GM21717 (cell line): ENCODE measurements around the gene ETHE1.
"Not testable (repeated sequence)": the region's sequence is repeated elsewhere in the genome, so short reads cannot be mapped to it uniquely, and the experiment has no call there.

Experiments
- ATAC-seq: cut with Tn5 transposase; IDR thresholded peaks from one replicate; pipeline ENCODE4 v1.9.1; 2021; ENCODE audit warnings: mild to moderate bottlenecking, moderate library complexity; ENCODE audit not compliant: unreplicated experiment

The ETHE1 gene

DNA sequence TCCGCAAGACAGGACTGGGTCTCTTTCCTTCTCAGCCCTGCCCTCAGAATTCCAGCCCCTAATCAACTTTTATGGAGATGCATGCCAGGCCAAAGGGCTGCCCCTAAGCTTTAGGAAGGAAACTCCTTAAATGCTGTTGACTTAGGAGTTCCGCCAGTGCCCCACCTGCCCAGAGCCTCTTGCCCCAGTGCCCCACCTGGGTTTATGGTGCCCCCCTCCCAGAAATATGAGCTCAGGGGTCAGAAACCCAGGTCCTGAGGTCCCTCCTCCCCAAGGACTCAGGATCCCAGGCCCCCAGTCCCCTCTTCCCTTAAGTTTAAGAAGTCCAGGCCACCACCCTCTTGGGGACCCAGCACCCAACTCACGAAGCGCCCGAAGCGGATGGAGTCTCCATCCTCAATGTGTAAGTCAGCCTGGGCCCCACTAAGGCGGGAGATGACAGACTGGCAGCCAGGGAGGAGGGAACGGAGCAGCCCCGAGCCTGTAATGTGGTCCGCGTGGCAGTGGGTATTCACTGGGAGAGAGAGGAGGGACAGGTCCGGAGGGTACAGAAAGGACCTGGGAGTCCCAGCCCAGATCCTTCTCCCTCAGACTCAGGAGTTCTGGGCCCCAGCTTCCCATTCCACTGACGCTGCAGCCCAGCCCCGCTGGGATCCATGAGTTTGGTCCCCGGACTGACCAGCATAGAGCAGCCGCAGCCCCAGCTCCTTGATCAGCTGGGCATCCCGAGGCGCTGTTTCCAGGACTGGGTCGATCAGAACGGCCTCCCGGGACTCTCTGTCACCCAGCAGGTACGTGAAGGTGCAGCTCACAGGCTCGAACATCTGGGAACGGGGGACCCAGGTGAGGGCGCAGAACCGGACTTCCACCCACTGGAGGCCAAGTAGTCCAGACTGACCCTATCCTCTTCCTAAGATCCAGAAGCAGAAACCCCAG, 897 bp downstream of the ETHE1 start:
- no peak for ATAC-seq

DNA sequence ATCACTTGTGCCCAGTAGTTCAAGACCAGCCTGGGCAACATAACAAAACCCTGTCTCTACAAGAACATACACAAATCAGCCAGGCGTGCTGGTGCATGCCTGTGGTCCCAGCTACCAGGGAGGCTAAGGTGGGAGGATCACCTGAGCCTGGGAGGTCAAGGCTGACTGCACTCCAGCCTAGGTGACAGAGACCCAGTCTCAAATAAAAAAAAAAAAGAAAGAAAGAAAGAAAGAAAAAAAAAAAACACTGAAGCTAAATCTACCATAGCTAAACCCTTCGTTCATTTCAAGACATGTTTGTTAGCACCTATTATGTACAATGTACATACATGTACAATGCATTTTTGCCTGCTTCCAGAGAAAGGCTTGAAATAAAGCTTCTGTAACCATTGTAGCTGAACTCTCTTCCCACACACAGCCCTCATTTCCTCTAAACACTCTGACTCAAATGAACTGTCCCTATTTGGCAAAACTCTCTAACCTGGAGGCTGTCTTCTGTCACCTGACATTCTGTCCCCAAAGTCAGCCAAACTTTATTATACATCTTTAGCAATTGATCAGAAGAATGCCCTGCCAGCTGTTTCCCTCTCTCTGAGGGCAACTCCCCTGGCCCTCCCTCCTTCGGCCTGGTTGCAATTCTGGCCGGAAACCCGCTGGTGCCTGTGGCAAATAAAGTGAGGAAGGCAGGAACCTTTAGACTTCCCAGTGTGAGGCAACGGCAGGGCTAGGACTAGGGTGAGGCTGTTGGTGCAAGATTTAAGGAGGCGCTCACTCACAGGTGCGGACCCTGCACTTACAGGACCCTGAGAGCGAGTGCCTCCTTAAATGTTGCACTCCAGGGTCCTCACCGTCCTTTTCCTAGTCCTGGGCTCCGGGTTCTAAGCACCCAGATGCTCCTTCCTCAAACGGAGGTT, 1.8 kb downstream of the ETHE1 start:
- no peak for ATAC-seq

DNA sequence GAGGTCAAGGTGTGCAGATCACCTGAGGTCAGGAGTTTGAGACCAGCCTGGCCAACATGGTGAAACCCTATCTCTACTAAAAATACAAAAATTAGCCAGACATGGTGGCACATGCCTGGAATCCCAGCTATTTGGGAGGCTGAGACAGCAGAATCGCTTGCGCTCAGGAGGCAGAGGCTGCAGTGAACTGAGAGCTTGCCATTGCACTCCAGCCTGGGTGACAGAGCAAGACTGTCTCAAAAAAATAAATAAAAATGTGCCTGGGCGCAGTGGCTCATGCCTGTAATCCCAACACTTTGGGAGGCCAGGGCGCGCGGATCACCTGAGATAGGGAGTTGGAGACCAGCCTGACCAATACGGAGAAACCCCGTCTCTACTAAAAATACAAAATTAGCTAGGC, 3.3 kb downstream of the ETHE1 start:
- not testable (repeated sequence) for ATAC-seq

DNA sequence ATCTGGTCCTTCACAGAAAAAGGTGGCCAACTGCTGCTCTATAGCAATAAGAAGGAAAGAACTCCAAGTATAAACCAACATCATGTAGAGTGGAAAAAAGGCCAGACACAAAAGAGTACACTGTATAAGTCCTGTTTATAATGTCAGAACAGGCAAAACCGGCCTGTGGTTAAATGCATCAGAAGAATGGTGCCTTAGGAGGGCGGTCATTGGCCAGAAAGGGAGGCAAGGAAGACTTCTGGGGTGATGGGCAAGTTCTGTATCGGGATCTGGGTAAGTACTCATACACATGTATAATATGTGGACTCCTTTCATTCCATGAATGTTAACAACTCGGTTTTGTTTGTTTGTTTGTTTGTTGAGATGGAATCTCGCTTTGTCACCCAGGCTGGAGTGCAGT, 4.1 kb downstream of the ETHE1 start:
- ATAC-seq = no peak

DNA sequence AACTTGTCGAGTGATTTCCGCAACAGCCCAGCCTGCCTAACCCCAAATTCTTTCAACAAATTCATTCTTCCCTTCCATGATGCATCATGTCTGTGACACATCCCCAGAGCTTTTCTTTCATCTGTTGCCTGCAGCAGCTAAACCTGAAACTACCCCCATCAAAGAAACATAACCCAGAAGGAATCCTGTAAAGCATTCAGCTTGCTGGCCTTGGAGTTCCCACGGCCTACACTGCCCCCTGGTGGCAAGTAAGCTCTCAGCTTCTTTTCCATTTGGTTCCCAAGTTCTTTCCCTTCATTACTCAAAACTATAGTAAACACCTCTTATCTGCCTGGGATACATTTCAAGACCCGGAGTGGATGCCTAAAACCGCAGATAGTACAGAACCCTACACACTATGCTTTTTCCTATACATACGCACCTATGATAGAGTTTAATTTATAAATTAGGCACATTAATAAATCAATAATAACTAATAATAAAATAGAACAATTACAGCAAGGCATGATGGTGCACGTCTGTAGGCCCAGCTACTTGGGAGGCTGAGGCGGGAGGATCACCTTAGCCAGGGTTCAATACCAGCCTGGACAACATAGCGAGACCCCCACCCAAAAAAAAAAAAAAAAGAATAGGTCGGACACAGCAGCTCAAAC, 7.4 kb downstream of the ETHE1 start:
- ATAC-seq = no peak

DNA sequence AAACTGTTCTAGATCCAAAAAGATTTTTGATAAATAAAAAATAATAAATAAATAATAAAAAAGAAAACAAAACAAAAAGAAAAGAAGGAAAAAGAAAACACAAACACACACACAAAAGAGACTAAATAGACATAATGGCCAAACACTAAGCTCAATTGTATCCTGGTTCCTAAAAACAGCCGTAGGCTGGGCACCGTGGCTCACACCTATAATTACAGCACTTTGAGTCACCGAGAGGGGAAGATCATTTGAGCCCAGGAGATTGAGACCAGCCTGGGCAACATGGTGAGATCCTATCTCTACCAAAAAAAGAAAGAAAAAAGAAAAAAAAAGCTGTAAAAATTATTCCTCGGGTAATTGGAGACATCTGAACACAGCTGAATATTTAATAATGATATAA, 8.9 kb downstream of the ETHE1 start:
- ATAC-seq = no peak

DNA sequence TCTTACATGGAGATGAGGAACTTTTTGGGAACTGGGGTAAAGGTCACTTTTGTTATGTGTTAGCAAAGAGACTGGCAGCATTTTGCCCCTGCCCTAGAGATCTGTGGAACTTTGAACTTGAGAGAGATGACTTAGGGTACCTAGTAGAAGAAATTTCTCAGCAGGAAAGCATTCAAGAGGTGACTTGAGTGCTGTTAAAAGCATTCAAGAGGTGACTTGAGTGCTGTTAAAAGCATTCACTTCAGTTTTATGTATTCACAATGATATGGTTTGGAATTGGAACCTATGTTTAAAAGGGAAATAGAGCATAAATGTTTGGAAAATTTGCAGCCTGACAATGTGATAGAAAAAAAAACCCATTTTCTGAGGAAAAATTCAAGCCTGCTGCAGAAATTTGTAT, 14.6 kb downstream of the ETHE1 start:
- not testable (repeated sequence) for ATAC-seq

DNA sequence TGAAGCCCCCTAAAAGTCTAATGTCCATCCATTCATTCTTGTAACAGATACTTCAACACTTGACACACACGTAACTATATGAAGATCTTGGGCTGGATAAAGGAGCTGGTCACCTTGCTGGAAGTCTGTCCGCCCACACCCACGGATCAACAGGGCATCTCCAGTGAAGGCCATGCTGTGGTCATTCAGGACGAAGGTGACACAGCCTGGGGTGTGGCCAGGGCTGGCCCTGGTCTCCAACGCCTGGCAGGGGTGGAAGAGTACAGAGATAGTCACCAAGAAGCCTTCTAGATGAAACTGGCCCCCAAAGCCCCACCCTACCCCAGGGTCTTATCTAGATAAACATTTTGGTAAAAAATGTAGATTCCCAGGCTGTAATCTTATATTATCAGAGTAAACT, 15.7 kb downstream of the ETHE1 start:
- no peak for ATAC-seq

DNA sequence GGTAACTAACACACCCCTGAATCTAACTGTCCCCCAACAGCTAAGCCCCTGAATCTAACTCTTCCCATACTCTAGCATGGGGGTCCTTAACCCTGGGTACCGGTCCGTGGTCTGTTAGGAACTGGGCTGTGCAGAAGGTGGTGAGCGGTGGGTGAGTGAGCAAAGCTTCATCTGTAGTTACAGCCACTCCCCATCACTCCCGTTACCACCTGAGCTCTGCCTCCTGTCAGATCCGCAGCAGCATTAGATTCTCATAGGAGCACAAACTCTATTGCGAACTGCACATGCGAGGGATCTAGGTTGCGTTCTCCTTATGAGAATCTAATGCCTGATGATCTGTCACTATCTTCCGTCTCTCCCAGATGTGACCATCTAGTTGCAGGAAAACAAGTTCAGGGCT, 16.3 kb downstream of the ETHE1 start:
- no peak for ATAC-seq

DNA sequence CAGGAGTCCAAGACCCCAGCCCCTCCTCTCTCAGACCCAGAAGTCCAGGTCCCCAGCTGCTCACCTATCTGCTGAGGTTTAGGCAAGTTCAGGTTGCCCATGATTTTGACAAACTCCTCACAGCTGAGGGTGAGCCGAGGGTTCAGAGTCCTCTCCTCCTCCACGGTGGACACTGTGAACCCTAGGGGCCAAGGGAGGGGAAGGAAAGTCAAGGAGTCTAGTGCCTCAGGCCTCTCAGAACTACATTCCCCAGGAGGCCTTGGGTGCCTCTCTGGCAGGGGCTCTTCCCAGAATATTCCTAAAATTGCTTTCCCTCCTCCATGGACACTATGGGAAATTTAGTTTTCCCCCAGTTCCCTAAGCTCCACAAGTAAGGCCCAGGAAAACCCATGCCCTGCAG, 19.1 kb downstream of the ETHE1 start:
- no peak for ATAC-seq

DNA sequence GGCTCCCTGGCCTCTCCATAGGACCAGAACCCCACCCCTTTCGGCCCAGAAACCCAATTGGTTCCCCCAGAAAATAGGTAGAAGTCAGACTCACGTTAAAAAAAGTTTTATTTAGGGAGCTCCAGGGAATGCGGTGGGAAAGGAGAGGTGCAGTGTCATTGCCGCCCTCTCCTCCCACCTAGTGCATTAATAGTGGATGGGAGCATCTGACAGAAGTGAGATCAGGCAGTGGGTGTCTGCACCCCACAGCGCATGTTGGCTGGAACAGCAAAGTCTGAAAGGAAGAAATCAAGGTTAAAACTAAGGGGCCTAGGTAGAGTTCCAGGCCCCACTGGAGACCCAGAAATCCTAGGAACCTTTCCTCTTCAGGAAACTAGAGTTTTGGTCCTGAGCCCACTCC, 20.4 kb downstream of the ETHE1 start:
- ATAC-seq = no peak

DNA sequence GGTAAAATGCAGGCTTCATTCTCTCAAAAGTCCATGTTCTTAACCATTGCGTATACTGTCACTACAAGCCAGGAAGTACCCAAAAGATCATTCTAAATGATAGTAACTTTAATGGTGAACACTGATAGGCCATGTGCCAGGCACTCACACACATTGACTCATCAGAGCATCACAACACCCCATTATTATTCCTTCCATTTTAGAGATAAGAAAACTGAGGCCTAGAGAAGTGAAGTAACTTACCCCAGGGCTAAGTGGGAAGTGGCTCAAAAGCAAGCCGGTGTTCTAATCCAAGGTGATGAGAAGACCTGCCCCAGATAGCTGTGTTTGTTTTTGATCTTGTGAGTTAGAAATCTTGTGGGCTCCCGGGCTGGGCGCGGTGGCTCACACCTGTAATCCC, 21.1 kb downstream of the ETHE1 start:
- ATAC-seq = no peak

DNA sequence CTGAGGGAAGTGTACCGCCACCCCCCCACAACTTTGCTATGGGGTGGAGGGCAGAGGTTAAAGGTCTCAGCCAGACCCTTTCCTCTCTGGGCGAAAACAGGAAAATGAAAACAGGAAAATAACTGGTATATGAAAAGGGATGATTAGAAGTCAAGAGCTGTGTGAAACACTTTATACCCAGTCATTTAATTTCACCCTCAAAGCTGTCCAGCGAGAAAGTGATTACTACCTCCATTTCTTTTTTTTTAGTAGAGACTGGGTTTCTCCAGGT, 21.9 kb downstream of the ETHE1 start:
- ATAC-seq = no peak

DNA sequence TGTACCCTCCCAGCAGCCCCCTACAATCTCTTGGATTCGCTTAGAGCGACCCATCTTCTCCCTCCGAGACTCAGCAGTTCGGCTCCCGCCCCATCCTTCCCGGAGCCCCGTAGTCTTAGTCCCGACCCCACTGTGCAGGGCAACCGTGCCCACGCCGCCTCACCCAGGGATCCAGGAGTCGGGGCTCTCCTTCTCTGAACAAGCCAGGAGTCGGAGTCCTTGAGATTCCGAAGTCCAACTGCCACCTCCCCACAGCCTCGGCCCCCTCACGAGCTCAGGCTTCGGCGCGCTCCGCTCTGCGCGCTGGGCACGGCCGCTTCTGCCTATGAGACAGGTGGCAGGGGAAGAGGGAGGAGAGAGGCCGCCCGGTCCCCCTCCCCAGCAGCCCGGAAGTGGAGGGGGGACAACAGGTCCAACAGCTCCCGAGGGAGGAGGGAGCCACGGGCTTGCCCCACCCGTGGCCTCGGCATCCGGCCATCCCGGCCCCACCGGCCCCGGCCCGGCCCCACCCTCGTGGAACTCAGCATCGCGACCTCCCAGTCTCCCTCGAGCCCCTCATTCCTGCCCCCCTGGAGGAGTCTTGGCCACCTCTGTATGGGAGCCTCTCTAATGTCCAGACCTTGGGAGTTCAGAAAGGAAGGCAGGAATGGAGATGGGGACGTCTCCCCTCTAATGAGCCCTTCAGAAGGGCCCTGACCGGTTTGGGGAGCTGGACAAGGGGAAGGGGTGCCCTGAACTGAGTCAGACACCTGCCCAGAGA, 22.4 kb downstream of the ETHE1 start, which contains the start of gene PHLDB3:
Gene PHLDB3 (minus strand): TSS at position 321 of the 760 bp plus-strand sequence. CDS start 628 bp downstream, outside the sequence.
- peak; percentile 37 for ATAC-seq

DNA sequence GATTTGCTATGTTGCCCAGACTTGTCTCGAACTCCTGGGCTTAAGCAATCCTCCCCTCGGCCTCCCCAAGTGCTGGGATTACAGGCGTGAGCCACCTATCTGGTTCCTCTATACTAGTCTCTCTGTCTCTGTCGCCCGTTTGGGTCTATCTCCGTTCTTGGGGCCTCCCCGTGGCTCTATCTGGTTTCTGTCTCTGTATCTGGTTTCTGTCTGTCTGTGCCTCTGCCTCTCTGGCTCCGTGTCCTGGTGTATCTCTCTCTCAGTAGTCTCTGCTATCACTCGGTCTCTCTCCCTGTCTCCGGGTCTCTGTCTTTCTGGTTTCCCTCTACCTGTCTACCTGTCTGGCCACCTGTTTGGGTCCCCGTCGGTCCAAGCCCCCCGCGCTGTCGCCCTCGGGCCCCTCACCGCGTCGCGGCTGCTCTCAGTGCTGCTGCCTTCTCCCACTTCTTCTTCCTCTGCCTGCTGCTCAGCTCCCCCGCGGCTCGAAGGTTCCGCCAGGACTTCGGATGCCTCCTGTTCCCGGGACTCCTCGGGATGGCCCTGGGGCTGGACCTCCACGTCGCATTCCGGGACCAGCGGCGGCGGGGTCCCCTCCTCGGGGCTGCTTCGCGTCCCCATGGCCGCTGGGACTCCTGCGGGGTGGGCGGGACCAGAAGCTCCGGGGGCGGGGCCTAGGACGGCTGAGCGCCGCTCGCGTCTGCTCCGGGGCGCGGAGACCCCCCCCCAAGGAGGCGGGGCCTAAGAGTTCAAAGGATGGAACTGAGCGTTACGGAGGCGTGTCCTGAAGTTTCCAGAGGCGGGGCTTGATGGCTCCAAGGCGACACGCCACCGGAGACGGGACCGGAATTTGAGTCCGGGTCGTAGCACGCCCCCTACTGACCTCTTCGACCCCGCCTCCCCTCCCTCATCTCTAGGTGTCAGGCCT, 23.2 kb downstream of the ETHE1 start:
- ATAC-seq = peak; percentile 85

DNA sequence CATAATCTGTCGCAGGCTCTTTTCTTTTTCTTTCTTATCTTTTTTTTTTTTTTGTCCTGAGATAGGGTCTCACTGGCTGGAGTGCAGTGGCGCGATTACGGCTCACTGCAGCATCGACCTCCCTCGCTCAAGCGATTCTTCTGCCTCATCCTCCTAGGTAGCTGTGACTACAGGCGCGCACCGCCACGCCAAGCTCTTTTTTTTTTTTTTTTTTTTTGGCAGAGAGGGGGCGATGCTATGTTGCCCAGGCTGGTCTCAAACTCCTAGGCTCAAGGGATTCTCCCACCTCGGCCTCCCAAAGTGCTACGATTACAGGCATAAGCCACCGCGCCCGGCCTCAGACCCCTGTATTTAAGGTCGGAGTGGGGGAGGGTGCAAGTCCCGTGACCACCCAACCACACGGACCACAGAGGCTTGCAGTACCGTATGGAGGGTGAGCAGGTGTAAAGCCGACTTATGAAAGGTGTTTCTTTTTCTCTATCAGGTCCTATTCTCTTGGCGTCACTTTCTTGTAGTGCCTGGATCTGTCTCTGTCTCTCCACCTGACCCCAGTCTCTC, 24.5 kb downstream of the ETHE1 start:
- ATAC-seq = no peak

DNA sequence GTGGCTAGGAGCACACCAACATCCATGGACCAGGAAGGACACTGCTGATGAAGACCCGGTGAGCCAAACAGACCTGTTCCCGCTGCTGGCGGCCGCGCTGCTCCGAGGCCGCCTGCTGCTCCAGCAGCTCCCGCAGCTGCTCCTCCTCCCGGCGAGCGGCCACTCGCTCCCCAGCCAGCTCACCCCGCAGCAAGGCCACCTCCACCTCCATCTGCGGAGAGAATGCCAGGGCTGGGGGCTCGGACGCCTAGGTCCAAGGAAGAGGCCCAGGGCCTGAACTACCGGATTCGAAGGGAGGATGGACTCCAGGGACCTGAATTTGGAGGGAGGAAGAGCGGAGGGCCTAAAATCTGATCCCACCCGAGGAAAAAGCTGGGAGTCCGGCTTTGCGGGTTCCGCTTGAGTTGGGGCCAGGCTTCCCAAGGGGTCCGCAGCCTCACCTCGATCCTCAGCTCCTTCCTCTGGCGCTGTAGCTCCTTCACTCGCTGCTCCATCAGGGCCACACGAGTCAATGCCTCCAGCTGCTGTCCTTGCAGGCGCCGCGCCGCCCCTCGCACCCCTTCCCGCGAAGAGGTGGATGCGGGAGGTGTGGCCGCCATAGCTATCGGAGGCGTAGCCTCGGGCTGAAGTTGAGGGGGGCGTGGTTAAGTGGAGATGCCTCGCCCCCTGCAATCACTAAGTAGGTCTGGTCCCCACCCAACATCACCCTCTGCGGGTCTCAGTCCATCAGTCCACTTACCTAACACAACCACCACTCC, 25.2 kb downstream of the ETHE1 start:
- no peak for ATAC-seq

DNA sequence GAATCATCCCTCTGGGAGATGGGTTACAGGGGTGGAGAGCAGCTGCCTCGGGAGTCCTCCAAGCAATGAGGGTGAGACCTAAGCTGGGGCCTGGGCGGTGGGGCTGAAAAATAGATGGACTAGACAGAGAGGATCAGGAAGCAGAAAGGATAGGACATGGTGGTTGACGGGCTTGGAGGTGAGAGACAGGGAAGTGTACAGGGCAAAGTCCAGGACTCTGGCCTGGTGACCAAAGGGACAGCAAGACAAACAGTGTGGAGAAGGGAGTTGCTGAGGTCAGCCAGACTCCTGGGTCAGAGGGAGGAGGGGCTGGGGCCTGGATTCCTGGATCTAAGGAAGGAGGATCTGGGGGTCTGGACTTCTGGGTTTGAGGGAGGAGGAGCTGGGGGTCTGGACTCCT, 28.0 kb downstream of the ETHE1 start:
- ATAC-seq = no peak
